ENCODE measurements around the gene SLC30A3. TPM values are rescaled to one million over a fixed set of nuclear protein-coding genes. Genes with fewer than 3 reads are reported as not detected.
A peak's percentile ranks its signal among the peaks of the same experiment; 100 is the strongest.

The SLC30A3 gene
- total and polyA plus RNA-seq, 12 donors: 4.3 to 35.8 (median 10.4) TPM

DNA sequence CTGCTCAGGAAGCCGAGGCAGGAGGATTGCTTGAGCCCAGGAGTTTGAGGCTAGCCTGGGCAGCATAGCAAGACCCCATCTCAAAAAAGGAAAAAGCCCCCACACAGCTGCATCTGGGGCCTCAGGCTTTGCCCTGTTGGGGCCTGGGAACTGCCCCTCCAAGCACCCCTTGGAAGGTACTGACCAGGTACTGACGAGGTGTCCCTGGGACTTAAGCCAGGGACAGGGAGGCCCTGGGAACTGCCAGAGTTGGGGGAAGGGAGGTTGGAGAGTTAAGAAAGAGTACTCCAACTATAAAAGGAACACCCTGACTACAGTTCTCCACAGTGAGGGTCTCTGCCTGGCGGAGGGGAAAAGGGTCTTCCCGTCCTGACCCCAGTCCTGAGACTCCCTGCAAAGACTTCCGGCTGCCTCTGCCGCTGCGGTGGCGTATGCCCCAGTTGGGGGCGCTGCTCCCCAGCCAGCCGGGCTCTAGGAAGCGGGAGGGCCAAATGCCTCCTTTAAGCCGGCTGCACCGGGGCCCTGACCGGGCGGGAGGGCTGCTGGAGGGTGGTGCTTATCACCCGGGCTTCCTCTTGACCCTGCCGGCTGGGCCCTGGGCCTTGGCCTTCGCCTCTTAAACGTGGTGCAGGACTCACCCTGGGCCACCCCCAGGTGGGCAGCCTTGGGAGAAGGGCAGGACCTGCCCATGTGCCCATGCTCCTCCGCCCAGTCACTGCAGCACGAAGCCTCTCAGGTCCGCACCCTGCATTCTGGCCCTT is 12.8 kb downstream of the SLC30A3 start:
- 16 to 18% methylated on average over 22 of the region's 22 CpGs for WGBS, 2 donors
- no peaks in the 10 kb centered on the region for H3K9me3 ChIP-seq
- TF ChIP-seq, protein P1, sequence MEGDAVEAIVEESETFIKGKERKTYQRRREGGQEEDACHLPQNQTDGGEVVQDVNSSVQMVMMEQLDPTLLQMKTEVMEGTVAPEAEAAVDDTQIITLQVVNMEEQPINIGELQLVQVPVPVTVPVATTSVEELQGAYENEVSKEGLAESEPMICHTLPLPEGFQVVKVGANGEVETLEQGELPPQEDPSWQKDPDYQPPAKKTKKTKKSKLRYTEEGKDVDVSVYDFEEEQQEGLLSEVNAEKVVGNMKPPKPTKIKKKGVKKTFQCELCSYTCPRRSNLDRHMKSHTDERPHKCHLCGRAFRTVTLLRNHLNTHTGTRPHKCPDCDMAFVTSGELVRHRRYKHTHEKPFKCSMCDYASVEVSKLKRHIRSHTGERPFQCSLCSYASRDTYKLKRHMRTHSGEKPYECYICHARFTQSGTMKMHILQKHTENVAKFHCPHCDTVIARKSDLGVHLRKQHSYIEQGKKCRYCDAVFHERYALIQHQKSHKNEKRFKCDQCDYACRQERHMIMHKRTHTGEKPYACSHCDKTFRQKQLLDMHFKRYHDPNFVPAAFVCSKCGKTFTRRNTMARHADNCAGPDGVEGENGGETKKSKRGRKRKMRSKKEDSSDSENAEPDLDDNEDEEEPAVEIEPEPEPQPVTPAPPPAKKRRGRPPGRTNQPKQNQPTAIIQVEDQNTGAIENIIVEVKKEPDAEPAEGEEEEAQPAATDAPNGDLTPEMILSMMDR (IDR thresholded peaks at IDR 0.05): peak; percentile 40 to 81 (median 75)
- intact Hi-C loops (cut with DNase I): loop anchor here in 7 of 10 donors (1.0 to 10.0 kb wide), 7 partner anchors 31 to 55 kb away; partner anchors contain the start of genes TRIM54 (in 2 of the 7) and UCN (in 1 of the 7)
- peak overlapping the region in 1 of 10 donors; percentile 10 for H3K4me3 ChIP-seq
- no peaks in the 10 kb centered on the region for H3K36me3 ChIP-seq
- ATAC-seq (peak; percentile 71 to 87 (median 79)), DNase-seq (peak; percentile 45 to 64)
- H3K27ac ChIP-seq: no peak overlapping the region
- peaks cover 0 to 43% (median 22%) of the 10 kb centered on the region in 7 donors for H3K27me3 ChIP-seq
- peaks cover 0 to 20% (median 9%) of the 10 kb centered on the region in 9 donors for H3K4me1 ChIP-seq

DNA sequence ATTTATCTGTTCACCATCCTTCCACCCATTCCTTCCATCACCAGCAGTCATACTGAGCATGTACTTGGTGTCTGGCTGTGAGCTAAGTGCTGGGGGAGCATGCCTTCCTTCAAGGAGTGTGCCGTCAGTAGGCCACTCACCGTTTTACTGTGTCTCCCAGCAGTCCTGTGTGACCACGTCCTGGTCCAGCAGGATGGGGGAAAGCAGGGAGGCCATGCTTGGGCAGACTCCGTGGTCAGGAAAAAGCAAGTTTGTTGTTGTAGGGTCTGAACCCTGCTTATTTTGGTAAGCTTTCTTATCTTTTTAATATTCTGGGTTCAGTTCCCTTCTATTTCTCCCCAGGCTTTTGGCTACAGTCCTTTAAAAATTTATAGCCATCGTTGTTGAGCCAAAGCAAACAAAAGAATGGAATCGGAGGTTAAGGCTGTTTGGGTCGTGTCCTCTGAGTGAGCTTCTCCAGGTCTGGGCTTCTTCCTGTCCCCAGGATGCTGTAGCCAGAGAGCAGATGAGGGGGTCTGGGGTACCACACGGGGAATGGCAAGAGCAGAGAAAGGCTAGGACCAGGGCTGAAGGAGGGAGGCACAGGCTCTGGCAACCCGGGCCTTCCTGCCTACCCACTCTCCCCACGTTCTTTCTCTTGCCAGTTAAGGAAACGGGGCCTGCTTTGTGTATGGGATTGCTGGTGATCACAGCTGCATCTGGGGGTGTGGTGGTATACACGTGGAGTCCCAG is 13.5 kb downstream of the SLC30A3 start:
- TF ChIP-seq, protein P1 (IDR thresholded peaks at IDR 0.05): no peak
- H3K36me3 ChIP-seq: peaks cover 0 to 4% (median 0%) of the 10 kb centered on the region in 9 donors
- H3K27me3 ChIP-seq: peaks cover 0 to 40% (median 20%) of the 10 kb centered on the region in 7 donors
- H3K4me3 ChIP-seq: no peak overlapping the region
- DNase-seq: no peak
- no peak for ATAC-seq
- no peak overlapping the region for H3K27ac ChIP-seq
- H3K4me1 ChIP-seq: peaks cover 0 to 20% (median 8%) of the 10 kb centered on the region in 9 donors
- WGBS, 2 donors: 47 to 60% methylated on average over 12 of the region's 12 CpGs
- intact Hi-C loops (cut with DNase I): loop anchor here in 2 of 10 donors (5.0 kb wide), 2 partner anchors 33 to 48 kb away; partner anchors contain the start of gene TRIM54 (in 1 of the 2)
- no peaks in the 10 kb centered on the region for H3K9me3 ChIP-seq

DNA sequence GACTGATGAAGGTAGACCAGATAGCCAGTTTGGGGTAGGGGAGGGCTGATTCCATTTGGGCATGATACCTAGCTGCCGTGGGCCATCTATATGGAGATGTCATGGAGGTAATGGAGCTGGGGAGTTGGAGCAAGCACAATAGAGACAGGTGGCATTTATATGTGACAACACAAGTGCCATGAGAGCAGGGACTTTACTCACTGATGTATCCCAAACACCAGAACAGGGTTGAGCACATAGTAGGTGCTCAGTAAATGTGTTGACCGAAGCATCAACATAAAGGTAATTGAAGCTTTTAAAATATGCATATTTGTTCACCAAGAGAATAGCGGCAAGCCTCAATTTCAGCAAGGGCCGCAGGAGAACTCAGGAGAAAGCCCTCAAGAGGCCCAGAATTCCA is 15.0 kb downstream of the SLC30A3 start:
- H3K36me3 ChIP-seq: peaks cover 0 to 18% (median 0%) of the 10 kb centered on the region in 9 donors
- H3K27me3 ChIP-seq: peaks cover 0 to 27% (median 12%) of the 10 kb centered on the region in 7 donors
- no peak overlapping the region for H3K27ac ChIP-seq
- H3K4me3 ChIP-seq: no peak overlapping the region
- peaks cover 0 to 34% (median 17%) of the 10 kb centered on the region in 9 donors for H3K4me1 ChIP-seq
- TF ChIP-seq, protein P1 (IDR thresholded peaks at IDR 0.05): no peak
- no peak for DNase-seq
- WGBS, 2 donors: 70 to 86% methylated on average over 4 of the region's 4 CpGs
- intact Hi-C loops (cut with DNase I): loop anchor here in 2 of 10 donors (5.0 kb wide), 2 partner anchors 34 to 49 kb away; partner anchors contain the start of gene TRIM54 (in 1 of the 2)
- no peaks in the 10 kb centered on the region for H3K9me3 ChIP-seq
- ATAC-seq: no peak

DNA sequence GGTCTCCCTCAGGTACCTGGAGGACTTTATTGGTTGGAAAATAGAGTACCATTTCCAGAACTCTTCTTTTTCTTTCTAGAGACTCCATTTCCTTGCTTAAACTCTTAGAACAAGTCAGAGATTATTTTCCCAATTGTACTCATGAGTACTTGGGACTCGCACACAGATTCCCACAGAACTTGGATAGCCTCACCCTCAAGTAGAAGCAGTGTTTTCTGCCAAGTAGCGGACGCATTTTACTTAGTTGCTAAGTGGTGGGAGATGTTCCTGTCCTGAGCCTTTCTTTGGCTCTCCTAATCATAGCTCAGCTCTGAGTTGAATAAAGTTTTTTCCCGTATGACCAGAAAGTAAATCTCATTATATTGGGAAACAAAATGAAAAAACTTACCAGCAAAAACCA is 17.2 kb downstream of the SLC30A3 start:
- no peak overlapping the region for H3K27ac ChIP-seq
- ATAC-seq (no peak), DNase-seq (no peak)
- 63 to 77% methylated on average over 4 of the region's 4 CpGs for whole genome bisulfite sequencing, 2 donors
- H3K36me3 ChIP-seq: peaks cover 0 to 41% (median 14%) of the 10 kb centered on the region in 9 donors
- peaks cover 0 to 14% (median 3%) of the 10 kb centered on the region in 7 donors for H3K27me3 ChIP-seq
- H3K4me3 ChIP-seq: no peak overlapping the region
- TF ChIP-seq, protein P1 (IDR thresholded peaks at IDR 0.05): no peak
- intact Hi-C loops (cut with DNase I): loop anchor here in 3 of 10 donors (2.0 to 5.0 kb wide), 3 partner anchors 35 to 52 kb away; partner anchors contain the start of gene TRIM54 (in 1 of the 3)
- H3K4me1 ChIP-seq: peaks cover 0 to 42% (median 17%) of the 10 kb centered on the region in 9 donors
- H3K9me3 ChIP-seq: no peaks in the 10 kb centered on the region
